GM18868 (cell line): ENCODE measurements around the gene PEAK3.
"Not testable (repeated sequence)": the region's sequence is repeated elsewhere in the genome, so short reads cannot be mapped to it uniquely, and the experiment has no call there.

Source experiments
- ATAC-seq: cut with Tn5 transposase; IDR thresholded peaks from one replicate; pipeline ENCODE4 v1.9.1; 2021; ENCODE audit warnings: mild to moderate bottlenecking, moderate library complexity; ENCODE audit not compliant: unreplicated experiment

Gene PEAK3

GRCh38 chr19:2289714-2290435 is 7.9 kb upstream of the PEAK3 start:
- no peak for ATAC-seq

DNA sequence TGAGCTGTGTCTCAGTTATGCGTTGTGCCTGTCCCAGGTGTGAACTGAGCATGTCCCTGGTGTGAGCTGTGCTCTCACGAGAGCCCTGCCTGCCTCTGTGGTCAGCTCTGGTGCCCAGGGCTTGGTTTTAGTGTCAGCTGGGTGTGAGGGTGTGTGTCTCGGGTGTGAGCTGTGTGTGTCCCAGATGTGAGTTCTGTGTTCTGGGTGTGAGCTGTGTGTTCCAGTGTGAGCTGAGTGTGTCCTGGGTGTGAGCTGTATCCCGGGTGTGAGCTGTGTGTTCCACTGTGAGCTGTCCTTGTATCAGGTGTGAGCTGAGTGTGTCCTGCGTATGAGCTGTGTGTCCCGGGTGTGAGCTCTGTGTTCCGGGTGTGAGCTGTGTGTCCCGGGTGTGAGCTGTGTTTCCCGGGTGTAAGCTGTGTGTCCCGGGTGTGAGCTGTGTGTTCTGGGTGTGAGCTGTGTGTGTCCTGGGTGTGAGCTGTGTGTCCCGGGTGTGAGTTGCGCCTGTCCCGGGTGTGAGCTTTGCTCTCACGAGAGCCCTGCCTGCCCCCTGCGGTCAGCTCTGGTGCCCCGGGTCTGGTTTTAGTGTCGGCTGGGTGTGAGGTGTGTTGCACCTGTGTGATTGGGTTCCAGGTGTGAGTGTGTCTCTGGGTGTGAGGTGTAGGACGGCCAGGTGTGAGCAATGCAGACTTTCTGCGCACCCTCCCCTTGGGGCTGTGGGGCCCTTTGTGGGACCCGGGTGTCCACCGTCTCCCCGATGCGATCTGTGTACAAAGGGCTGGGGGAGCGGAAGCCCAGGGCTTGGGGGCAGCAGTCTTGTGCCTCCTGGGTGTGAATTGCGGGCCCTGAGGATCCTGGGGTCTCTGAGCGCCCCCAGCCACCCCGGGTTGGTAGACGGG is 7.1 kb upstream of the PEAK3 start:
- ATAC-seq = no peak

GRCh38 chr19:2288338-2288817 is 6.4 kb upstream of the PEAK3 start:
- no peak for ATAC-seq

- ATAC-seq = no peak
Measured at GRCh38 chr19:2287585-2288337, 5.8 kb upstream of the PEAK3 start.

GRCh38 chr19:2286402-2287140 is 4.6 kb upstream of the PEAK3 start:
- no peak for ATAC-seq

- ATAC-seq = no peak
Measured at GRCh38 chr19:2283835-2284507, 2.0 kb upstream of the PEAK3 start.

DNA sequence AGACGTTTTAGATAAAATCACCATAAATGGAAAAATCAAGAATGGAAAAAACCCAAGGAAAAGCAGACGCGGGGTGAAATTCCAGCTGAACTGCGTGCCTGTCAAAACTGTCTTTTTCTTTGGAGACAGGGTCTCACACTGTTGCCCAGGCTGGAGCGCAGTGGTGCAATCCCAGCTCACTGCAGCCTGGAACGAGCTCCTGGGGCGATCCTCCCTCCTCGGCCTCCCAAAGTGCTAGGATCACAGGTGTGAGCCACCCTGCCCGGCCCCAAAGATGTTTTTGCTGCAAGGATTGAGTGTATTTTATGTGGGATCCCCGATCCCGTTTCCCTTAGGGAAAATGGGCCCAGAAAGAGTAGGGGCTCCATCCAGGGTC is 875 bp upstream of the PEAK3 start:
- ATAC-seq = no peak

DNA sequence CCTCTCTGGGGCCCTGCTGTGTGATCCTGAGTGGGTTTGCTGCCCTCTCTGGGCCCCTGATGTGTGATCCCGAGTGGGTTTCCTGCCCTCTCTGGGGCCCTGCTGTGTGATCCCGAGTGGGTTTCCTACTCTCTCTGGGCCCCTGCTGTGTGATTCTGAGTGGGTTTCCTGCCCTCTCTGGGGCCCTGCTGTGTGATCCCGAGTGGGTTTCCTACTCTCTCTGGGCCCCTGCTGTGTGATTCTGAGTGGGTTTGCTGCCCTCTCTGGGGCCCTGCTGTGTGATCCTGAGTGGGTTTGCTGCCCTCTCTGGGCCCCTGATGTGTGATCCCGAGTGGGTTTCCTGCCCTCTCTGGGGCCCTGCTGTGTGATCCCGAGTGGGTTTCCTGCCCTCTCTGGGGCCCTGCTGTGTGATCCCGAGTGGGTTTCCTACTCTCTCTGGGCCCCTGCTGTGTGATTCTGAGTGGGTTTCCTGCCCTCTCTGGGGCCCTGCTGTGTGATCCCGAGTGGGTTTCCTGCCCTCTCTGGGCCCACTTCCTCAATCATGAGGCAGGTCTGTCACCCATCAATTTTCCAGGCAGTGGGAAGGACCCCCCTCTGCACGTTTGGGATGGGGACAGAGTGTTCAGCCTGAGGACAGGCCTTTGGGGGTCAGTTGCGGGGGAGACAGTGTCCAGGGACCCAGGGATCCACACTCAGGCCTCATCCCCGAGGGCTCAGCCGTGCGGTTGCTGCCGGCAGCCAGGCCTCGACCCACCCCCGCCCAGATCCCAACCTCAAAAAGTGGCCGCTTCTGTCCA is 512 bp downstream of the PEAK3 start:
- not testable (repeated sequence) for ATAC-seq

DNA sequence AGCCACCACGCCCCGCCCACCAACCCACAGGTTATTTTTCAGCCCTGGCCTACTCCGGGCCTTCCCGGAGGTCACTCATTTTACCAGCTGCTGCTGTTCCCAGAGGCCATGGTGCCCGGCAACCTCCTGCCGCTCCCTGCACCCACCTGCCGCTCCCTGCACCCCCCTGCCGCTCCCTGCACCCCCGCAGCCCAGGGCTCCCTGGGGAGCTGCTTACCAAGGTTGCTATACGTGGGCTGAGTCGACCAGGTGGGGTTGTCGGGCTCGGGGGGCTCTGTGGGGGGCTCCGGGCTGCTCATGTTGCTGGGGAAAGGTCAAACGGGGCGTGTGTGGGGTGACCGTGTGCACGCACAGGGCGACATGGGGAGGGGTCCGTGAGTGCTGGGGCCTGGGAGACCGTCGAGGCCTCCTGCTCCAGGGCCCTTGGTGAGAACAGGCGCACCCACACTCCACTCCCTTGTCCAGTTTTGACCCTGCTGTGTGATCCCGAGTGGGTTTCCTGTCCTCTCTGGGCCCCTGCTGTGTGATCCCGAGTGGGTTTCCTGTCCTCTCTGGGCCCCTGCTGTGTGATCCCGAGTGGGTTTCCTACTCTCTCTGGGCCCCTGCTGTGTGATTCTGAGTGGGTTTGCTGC is 1.2 kb downstream of the PEAK3 start:
- no peak for ATAC-seq

DNA sequence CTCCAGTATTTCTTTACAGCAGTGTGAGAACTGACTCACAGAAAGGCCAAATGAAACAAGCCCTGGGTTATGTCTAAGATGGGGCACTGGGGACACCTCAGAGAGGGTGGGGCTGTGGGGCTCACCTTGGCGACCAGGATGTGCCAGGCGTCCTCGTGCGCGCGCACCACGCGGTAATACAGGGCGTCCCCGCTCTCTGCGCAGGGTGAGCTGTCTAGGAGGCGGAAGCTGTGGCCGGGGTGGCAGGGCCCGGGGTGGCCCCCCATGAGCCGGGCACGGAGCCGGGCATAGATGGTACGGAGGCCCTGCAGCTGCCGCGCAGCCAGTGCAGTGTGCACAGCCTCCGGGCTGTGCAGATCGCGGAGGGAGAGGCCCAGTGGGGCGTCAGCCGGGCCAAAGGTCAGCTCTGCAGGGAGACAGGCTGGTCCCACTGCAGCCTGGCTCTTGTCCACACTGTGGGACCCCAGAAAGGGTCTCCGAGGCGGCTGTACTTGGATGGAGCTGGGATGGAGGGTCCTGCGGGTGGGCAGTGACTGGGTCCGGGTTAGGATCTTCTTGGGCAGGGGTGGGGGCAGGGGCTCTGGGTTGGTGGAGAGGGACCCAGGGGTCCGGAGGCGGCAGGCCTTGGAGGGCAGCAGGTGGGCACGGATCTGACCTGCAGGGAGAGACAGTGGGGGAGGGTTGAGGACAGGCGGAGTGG is 3.4 kb downstream of the PEAK3 start:
- ATAC-seq = no peak

GRCh38 chr19:2277138-2277537 is 4.8 kb downstream of the PEAK3 start:
- no peak for ATAC-seq

DNA sequence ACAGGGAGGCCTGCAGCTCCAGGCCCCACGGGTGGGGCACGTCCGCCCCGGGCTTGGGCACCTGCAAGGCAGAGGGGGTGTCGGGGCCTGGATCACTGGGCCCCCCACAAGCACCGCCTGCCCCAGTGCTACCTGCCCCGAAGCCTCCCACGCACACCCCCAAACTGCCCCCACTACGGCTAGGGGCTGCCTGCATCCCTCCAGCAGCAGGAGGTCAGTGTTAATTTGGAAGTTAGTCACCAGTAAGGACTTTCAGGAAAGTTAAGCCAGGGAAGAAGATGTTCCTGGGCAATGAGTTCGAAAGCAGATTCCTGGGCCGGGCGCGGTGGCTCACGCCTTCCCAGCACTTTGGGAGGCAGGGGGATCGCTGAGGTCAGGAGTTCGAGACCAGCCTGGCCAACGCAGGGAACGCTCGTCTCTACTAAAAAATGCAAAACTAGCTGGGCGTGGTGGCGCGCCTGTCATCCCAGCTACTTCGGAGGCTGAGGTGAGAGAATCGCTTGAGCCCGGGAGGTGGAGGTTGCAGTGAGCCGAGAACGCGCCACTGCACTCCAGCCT is 5.5 kb downstream of the PEAK3 start:
- no peak for ATAC-seq

DNA sequence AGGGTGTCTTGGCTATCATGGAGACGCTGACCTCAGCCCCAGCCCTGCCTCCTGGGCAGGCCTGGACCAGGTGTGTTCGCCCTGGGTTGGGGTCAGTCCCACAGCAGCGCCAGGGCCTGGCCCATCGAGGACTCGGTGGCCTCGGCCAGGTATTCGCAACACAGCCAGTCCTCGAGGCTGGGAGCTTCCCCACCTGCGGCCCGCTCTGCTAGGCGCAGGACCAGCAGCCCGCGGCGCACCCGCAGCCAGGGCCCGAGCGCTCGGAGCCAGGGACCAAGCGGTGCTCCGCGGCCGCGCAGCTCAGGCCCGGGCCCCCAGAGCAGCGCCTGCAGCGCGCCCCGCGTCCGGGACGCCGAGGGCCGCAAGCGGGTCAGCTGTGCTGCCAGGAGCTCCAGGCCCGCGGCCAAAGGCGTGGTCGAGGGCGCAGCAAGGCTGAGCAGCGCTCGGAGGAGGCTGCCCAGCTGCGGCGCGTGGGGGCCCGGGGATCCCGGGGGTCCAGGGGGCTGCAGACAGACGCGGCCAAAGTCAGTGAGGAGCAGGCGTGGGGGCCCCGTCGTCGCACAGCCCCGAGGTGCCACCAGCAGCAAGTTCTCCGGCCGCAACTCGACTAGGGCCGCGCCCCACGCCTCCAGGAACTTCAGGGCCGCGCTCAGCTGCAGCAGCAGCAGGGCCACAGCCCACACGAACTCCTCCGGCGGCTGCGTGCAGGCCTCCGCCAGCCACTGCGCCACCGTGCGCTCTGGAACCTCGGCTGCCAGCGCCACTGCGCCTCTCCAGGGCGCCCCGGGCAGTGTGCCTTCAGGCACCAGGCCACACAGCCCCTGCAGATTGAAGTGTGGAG is 6.2 kb downstream of the PEAK3 start:
- ATAC-seq = no peak

- no peak for ATAC-seq
Measured at GRCh38 chr19:2274931-2275535, 6.9 kb downstream of the PEAK3 start.

GRCh38 chr19:2274185-2274711 is 7.7 kb downstream of the PEAK3 start:
- no peak for ATAC-seq
